ENCODE data around the gene VPS33A. TPM values are rescaled to one million over a fixed set of nuclear protein-coding genes. Genes with fewer than 3 reads are reported as not detected.

The VPS33A gene
- total and polyA plus RNA-seq, 2 experiments from 2014 or later: 19.5 to 48.0 TPM

DNA sequence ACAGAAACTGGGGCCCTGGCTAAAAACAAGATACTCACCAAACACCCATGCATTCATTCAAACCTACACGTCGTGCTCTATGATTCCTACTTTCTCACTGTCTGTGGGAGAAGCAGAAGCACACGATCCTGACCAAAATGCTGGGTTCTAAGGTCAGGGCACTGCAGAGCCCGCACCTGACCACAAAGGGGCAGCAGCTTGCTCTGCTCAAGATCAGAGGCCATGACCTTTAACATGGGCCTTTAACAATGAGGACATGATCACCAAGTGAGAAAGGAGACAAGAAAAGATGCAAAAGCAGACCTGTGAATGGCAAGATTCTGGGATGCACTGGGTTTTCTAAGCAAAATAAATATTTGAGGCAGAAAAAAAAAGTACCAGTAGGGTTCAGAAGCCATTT is 40.1 kb upstream of the VPS33A start:
- H3K4me1 ChIP-seq (ENCODE audit: insufficient read depth): no peaks in the 10 kb centered on the region
- H3K36me3 Mint-ChIP-seq (ENCODE audit: low read depth): no peaks in the 10 kb centered on the region
- no peak overlapping the region for H3K4me3 Mint-ChIP-seq
- no peak overlapping the region for H3K27ac ChIP-seq (ENCODE audit: low read depth)
- DNase-seq (ENCODE audit: low spot score) (peak; percentile 72), ATAC-seq (peak; percentile 99)
- H3K9me2 ChIP-seq (ENCODE audit: insufficient read depth): no peaks in the 10 kb centered on the region
- no peaks in the 10 kb centered on the region for H3K27me3 Mint-ChIP-seq (ENCODE audit: insufficient read depth, low read depth, poor library complexity)
- H2AFZ ChIP-seq: no peak overlapping the region
- no peak overlapping the region for H3K4me3 ChIP-seq
- H4K20me1 ChIP-seq (replicated peaks; ENCODE audit: insufficient read depth): no peaks in the 10 kb centered on the region
- H3K79me2 ChIP-seq (replicated peaks; ENCODE audit: insufficient read depth): no peaks in the 10 kb centered on the region
- H3K36me3 ChIP-seq (ENCODE audit: insufficient read depth): no peaks in the 10 kb centered on the region
- no peaks in the 10 kb centered on the region for H3F3A ChIP-seq (replicated peaks; ENCODE audit: low read depth)
- H3K9me3 Mint-ChIP-seq: no peaks in the 10 kb centered on the region
- H3K27me3 ChIP-seq (ENCODE audit: insufficient read depth): no peaks in the 10 kb centered on the region
- no peaks in the 10 kb centered on the region; the same call in 2 of the 3 replicates for H3K4me1 Mint-ChIP-seq
- H3K27ac Mint-ChIP-seq: peak overlapping the region; percentile 7; the same call in 1 of the 2 replicates
- no peak for TF ChIP-seq EZH2 (IDR thresholded peaks at IDR 0.05; ENCODE audit: low read depth, unreplicated experiment)
- TF ChIP-seq, protein P1, sequence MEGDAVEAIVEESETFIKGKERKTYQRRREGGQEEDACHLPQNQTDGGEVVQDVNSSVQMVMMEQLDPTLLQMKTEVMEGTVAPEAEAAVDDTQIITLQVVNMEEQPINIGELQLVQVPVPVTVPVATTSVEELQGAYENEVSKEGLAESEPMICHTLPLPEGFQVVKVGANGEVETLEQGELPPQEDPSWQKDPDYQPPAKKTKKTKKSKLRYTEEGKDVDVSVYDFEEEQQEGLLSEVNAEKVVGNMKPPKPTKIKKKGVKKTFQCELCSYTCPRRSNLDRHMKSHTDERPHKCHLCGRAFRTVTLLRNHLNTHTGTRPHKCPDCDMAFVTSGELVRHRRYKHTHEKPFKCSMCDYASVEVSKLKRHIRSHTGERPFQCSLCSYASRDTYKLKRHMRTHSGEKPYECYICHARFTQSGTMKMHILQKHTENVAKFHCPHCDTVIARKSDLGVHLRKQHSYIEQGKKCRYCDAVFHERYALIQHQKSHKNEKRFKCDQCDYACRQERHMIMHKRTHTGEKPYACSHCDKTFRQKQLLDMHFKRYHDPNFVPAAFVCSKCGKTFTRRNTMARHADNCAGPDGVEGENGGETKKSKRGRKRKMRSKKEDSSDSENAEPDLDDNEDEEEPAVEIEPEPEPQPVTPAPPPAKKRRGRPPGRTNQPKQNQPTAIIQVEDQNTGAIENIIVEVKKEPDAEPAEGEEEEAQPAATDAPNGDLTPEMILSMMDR (conservative IDR thresholded peaks at IDR 0.05; ENCODE audit: low read depth in 2 of 2): peak; percentile 79 to 83
- no peak overlapping the region for H3K4me2 ChIP-seq

DNA sequence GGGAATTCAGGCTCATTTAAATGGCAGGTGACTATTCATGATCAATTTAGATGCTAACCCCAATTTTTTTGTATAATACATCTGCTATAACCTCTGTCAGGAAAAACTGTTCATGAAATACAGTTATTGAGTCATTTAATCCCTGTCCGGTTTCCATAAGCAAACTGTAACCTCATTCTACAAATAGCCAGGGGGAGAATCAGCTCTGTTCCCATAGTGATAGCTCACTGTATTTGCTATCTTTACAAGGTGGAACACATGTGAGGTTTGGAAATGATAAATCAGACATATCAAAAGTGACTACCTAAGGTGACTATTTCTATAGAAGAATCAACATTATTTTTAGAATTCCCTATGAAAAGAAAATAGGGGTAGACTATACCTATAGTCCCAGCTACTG is 38.6 kb upstream of the VPS33A start:
- no peak overlapping the region for H3K27ac Mint-ChIP-seq
- no peak for DNase-seq (ENCODE audit: low spot score)
- no peaks in the 10 kb centered on the region; the same call in 2 of the 3 replicates for H3K4me1 Mint-ChIP-seq
- Histone ChIP-seq H3K27ac (ENCODE audit: low read depth) (no peak overlapping the region), H4K20me1 (replicated peaks; ENCODE audit: insufficient read depth) (no peaks in the 10 kb centered on the region), H3K9me2 (ENCODE audit: insufficient read depth) (no peaks in the 10 kb centered on the region), H3K4me3 (no peak overlapping the region), H2AFZ (no peak overlapping the region), H3K4me1 (ENCODE audit: insufficient read depth) (no peaks in the 10 kb centered on the region), H3K27me3 (ENCODE audit: insufficient read depth) (no peaks in the 10 kb centered on the region), H3K79me2 (replicated peaks; ENCODE audit: insufficient read depth) (no peaks in the 10 kb centered on the region), H3K4me2 (no peak overlapping the region), H3K36me3 (ENCODE audit: insufficient read depth) (no peaks in the 10 kb centered on the region), H3F3A (replicated peaks; ENCODE audit: low read depth) (no peaks in the 10 kb centered on the region)
- H3K36me3 Mint-ChIP-seq (ENCODE audit: low read depth): no peaks in the 10 kb centered on the region
- no peak for TF ChIP-seq EZH2phosphoT487 (IDR thresholded peaks at IDR 0.05; ENCODE audit: unreplicated experiment)
- no peak for TF ChIP-seq CREB1 (CRISPR knock-in tag; IDR thresholded peaks at IDR 0.05; ENCODE audit: low read depth)
- TF ChIP-seq EZH2 (IDR thresholded peaks at IDR 0.05; ENCODE audit: low read depth, unreplicated experiment): no peak
- TF ChIP-seq, protein P1 (conservative IDR thresholded peaks at IDR 0.05; ENCODE audit: low read depth in 2 of 2): no peak
- TF ChIP-seq, protein P2, sequence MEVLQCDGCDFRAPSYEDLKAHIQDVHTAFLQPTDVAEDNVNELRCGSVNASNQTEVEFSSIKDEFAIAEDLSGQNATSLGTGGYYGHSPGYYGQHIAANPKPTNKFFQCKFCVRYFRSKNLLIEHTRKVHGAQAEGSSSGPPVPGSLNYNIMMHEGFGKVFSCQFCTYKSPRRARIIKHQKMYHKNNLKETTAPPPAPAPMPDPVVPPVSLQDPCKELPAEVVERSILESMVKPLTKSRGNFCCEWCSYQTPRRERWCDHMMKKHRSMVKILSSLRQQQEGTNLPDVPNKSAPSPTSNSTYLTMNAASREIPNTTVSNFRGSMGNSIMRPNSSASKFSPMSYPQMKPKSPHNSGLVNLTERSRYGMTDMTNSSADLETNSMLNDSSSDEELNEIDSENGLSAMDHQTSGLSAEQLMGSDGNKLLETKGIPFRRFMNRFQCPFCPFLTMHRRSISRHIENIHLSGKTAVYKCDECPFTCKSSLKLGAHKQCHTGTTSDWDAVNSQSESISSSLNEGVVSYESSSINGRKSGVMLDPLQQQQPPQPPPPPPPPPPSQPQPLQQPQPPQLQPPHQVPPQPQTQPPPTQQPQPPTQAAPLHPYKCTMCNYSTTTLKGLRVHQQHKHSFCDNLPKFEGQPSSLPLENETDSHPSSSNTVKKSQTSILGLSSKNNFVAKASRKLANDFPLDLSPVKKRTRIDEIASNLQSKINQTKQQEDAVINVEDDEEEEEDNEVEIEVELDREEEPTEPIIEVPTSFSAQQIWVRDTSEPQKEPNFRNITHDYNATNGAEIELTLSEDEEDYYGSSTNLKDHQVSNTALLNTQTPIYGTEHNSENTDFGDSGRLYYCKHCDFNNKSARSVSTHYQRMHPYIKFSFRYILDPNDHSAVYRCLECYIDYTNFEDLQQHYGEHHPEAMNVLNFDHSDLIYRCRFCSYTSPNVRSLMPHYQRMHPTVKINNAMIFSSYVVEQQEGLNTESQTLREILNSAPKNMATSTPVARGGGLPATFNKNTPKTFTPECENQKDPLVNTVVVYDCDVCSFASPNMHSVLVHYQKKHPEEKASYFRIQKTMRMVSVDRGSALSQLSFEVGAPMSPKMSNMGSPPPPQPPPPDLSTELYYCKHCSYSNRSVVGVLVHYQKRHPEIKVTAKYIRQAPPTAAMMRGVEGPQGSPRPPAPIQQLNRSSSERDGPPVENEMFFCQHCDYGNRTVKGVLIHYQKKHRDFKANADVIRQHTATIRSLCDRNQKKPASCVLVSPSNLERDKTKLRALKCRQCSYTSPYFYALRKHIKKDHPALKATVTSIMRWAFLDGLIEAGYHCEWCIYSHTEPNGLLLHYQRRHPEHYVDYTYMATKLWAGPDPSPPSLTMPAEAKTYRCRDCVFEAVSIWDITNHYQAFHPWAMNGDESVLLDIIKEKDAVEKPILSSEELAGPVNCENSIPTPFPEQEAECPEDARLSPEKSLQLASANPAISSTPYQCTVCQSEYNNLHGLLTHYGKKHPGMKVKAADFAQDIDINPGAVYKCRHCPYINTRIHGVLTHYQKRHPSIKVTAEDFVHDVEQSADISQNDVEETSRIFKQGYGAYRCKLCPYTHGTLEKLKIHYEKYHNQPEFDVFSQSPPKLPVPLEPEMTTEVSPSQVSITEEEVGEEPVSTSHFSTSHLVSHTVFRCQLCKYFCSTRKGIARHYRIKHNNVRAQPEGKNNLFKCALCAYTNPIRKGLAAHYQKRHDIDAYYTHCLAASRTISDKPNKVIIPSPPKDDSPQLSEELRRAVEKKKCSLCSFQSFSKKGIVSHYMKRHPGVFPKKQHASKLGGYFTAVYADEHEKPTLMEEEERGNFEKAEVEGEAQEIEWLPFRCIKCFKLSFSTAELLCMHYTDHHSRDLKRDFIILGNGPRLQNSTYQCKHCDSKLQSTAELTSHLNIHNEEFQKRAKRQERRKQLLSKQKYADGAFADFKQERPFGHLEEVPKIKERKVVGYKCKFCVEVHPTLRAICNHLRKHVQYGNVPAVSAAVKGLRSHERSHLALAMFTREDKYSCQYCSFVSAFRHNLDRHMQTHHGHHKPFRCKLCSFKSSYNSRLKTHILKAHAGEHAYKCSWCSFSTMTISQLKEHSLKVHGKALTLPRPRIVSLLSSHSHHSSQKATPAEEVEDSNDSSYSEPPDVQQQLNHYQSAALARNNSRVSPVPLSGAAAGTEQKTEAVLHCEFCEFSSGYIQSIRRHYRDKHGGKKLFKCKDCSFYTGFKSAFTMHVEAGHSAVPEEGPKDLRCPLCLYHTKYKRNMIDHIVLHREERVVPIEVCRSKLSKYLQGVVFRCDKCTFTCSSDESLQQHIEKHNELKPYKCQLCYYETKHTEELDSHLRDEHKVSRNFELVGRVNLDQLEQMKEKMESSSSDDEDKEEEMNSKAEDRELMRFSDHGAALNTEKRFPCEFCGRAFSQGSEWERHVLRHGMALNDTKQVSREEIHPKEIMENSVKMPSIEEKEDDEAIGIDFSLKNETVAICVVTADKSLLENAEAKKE (CRISPR knock-in tag; IDR thresholded peaks at IDR 0.05): no peak
- no peak for TF ChIP-seq ZNF114 (CRISPR knock-in tag; IDR thresholded peaks at IDR 0.05)
- no peak for TF ChIP-seq POLR2AphosphoS5 (IDR thresholded peaks at IDR 0.05; ENCODE audit: low read depth)
- TF ChIP-seq ETS1 (IDR thresholded peaks at IDR 0.05): no peak
- no peak for TF ChIP-seq JUNB (IDR thresholded peaks at IDR 0.05; ENCODE audit: unreplicated experiment)
- TF ChIP-seq NANOG (IDR thresholded peaks at IDR 0.05; ENCODE audit: borderline replicate concordance): no peak
- H3K9me3 Mint-ChIP-seq: no peaks in the 10 kb centered on the region
- no peaks in the 10 kb centered on the region for H3K27me3 Mint-ChIP-seq (ENCODE audit: insufficient read depth, low read depth, poor library complexity)
- no peak overlapping the region for H3K4me3 Mint-ChIP-seq
- no peak for ATAC-seq

Data from GM23338 (cell line).